Common myeloid progenitor, CD34-positive (primary cell): Measurements from ENCODE around the gene FHIT.
A peak's percentile ranks its signal among the peaks of the same experiment; 100 is the strongest.

Source experiments
- CTCF ChIA-PET: fragments of 350-600 bp; sonication (Branson Sonifier 250); formaldehyde crosslinking; loops from one replicate; lab custom pipeline; 2021; ENCODE audit warnings: antibody characterized with exemption; lab: Charles Lee
- POLR2A ChIA-PET: fragments of 350-600 bp; sonication (Branson Sonifier 250); formaldehyde crosslinking; loops from one replicate; lab custom pipeline; 2021; ENCODE audit warnings: antibody characterized with exemption; lab: Charles Lee
- DNase-seq, 3 donors: peaks; one replicate each; pipeline versions ENCODE4 v3.0.0 to v3.0.0-alpha.2; 2013
- H3K27ac ChIP-seq, 2 experiments: 1 replicate in 1 of 2; 2 replicates in 1 of 2; pipeline ENCODE4 v1.7.0; 2013; ENCODE audit warnings: inconsistent platforms in 2 of 2, low read length in 2 of 2, mild to moderate bottlenecking in 2 of 2, low read depth in 1 of 2, moderate library complexity in 1 of 2; ENCODE audit not compliant: severe bottlenecking in 2 of 2, insufficient read depth in 1 of 2, poor library complexity in 1 of 2
- H3K27me3 ChIP-seq, 5 experiments: replicated peaks in 2 of 5; 1 replicate in 3 of 5; 2 replicates in 2 of 5; pipeline versions ENCODE4 v1.6.1 to v1.7.0; 2013; ENCODE audit warnings: low read length in 4 of 5, mild to moderate bottlenecking in 2 of 5, moderate library complexity in 2 of 5, inconsistent platforms in 1 of 5; ENCODE audit not compliant: insufficient read depth in 5 of 5, control insufficient read depth in 4 of 5
- H3K36me3 ChIP-seq, 4 experiments: 1 replicate in 2 of 4; 2 replicates in 2 of 4; pipeline versions ENCODE4 v1.6.1 to v1.7.0; 2013; ENCODE audit warnings: low read length in 3 of 4, control low read depth in 1 of 4, mild to moderate bottlenecking in 1 of 4; ENCODE audit not compliant: control insufficient read depth in 4 of 4, insufficient read depth in 4 of 4
- H3K4me1 ChIP-seq, 4 experiments: 1 replicate in 3 of 4; 2 replicates in 1 of 4; pipeline versions ENCODE4 v1.6.1 to v1.7.1; 2013; ENCODE audit warnings: low read length in 3 of 4, mild to moderate bottlenecking in 3 of 4, control low read depth in 1 of 4, inconsistent platforms in 1 of 4, moderate library complexity in 1 of 4; ENCODE audit not compliant: control insufficient read depth in 4 of 4, insufficient read depth in 4 of 4; ENCODE audit errors: control extremely low read depth in 1 of 4
- H3K4me3 ChIP-seq, 7 experiments: 1 replicate in 4 of 7; 2 replicates in 3 of 7; pipeline versions ENCODE4 v1.5.1 to v1.7.0; 2013; ENCODE audit warnings: mild to moderate bottlenecking in 7 of 7, low read length in 6 of 7, moderate library complexity in 6 of 7, inconsistent platforms in 2 of 7, low read depth in 2 of 7, control low read depth in 1 of 7; ENCODE audit not compliant: insufficient read depth in 4 of 7, control insufficient read depth in 1 of 7; ENCODE audit errors: extremely low read depth in 1 of 7
- H3K9me3 ChIP-seq, 5 experiments: 1 replicate in 4 of 5; 2 replicates in 1 of 5; pipeline versions ENCODE4 v1.6.1 to v1.7.1; 2013; ENCODE audit warnings: low read length in 4 of 5, mild to moderate bottlenecking in 2 of 5, inconsistent platforms in 1 of 5, low read depth in 1 of 5, moderate library complexity in 1 of 5; ENCODE audit not compliant: control insufficient read depth in 4 of 5, insufficient read depth in 2 of 5; ENCODE audit errors: control extremely low read depth in 1 of 5
- WGBS: methylation state at CpG from one replicate; pipeline ENCODE4 v1.1.5; 2013; ENCODE audit not compliant: insufficient coverage; 5-methylcytosine and 5-hydroxymethylcytosine counted together

Gene FHIT

GRCh38 chr3:60000311-60001105, 1250.7 kb downstream of the FHIT start:
- H3K27ac ChIP-seq, result no peak overlapping the region
- CTCF ChIA-PET, result no interaction called here
- H3K36me3 ChIP-seq, result no peaks in the 10 kb centered on the region
- POLR2A ChIA-PET, result no interaction called here
- H3K27me3 ChIP-seq, result no peaks in the 10 kb centered on the region
- H3K4me3 ChIP-seq, result no peak overlapping the region
- DNase-seq, result no peak
- WGBS, result 100% methylated on average over 5 of the region's 6 CpGs
- no peaks in the 10 kb centered on the region for H3K9me3 ChIP-seq
- no peaks in the 10 kb centered on the region for H3K4me1 ChIP-seq

GRCh38 chr3:59998058-59998457, 1253.2 kb downstream of the FHIT start:
- no peak for DNase-seq
- no peak overlapping the region for H3K27ac ChIP-seq
- POLR2A ChIA-PET, result no interaction called here
- H3K27me3 ChIP-seq, result no peaks in the 10 kb centered on the region
- H3K36me3 ChIP-seq, result no peaks in the 10 kb centered on the region
- CTCF ChIA-PET, result no interaction called here
- no peaks in the 10 kb centered on the region for H3K4me1 ChIP-seq
- H3K4me3 ChIP-seq, result no peak overlapping the region
- H3K9me3 ChIP-seq, result no peaks in the 10 kb centered on the region
- WGBS, result 95% methylated on average over 6 of the region's 6 CpGs

- Histone ChIP-seq H3K4me1 (no peaks in the 10 kb centered on the region), H3K27ac (no peak overlapping the region), H3K9me3 (no peaks in the 10 kb centered on the region), H3K27me3 (no peaks in the 10 kb centered on the region), H3K36me3 (no peaks in the 10 kb centered on the region), H3K4me3 (no peak overlapping the region)
- WGBS, result no CpG with 5 or more reads among the region's 1 CpG
- POLR2A ChIA-PET, result no interaction called here
- CTCF ChIA-PET, result no interaction called here
- DNase-seq, result no peak
Observed at GRCh38 chr3:59997583-59997982, 1253.7 kb downstream of the FHIT start.

- WGBS, result 90% methylated on average over 2 of the region's 2 CpGs
- no peaks in the 10 kb centered on the region for H3K36me3 ChIP-seq
- H3K27ac ChIP-seq, result no peak overlapping the region
- H3K4me3 ChIP-seq, result no peak overlapping the region
- no peaks in the 10 kb centered on the region for H3K27me3 ChIP-seq
- H3K9me3 ChIP-seq, result no peaks in the 10 kb centered on the region
- CTCF ChIA-PET, result no interaction called here
- POLR2A ChIA-PET, result no interaction called here
- H3K4me1 ChIP-seq, result no peaks in the 10 kb centered on the region
- no peak for DNase-seq
Observed at GRCh38 chr3:59996056-59996455, 1255.2 kb downstream of the FHIT start.

GRCh38 chr3:59995563-59995962, 1255.7 kb downstream of the FHIT start:
- CTCF ChIA-PET, result no interaction called here
- no peak for DNase-seq
- Histone ChIP-seq H3K4me1 (no peaks in the 10 kb centered on the region), H3K9me3 (no peaks in the 10 kb centered on the region), H3K4me3 (no peak overlapping the region), H3K27ac (no peak overlapping the region), H3K27me3 (no peaks in the 10 kb centered on the region), H3K36me3 (no peaks in the 10 kb centered on the region)
- POLR2A ChIA-PET, result no interaction called here
- 91% methylated on average over 3 of the region's 4 CpGs for WGBS

- no peak for DNase-seq
- ChIA-PET CTCF (no interaction called here), POLR2A (no interaction called here)
- 91% methylated on average over 6 of the region's 6 CpGs for WGBS
- no peaks in the 10 kb centered on the region for H3K27me3 ChIP-seq
- no peaks in the 10 kb centered on the region for H3K9me3 ChIP-seq
- H3K4me3 ChIP-seq, result no peak overlapping the region
- H3K27ac ChIP-seq, result no peak overlapping the region
- no peaks in the 10 kb centered on the region for H3K4me1 ChIP-seq
- no peaks in the 10 kb centered on the region for H3K36me3 ChIP-seq
Observed at GRCh38 chr3:59994732-59995304, 1256.4 kb downstream of the FHIT start.

- no peaks in the 10 kb centered on the region for H3K36me3 ChIP-seq
- POLR2A ChIA-PET, result no interaction called here
- WGBS, result 95% methylated on average over 3 of the region's 4 CpGs
- no peak overlapping the region for H3K4me3 ChIP-seq
- H3K9me3 ChIP-seq, result no peaks in the 10 kb centered on the region
- peaks cover 0 to 10% (median 3%) of the 10 kb centered on the region in 4 experiments for H3K4me1 ChIP-seq
- H3K27ac ChIP-seq, result no peak overlapping the region
- CTCF ChIA-PET, result no interaction called here
- peak in 2 of 3 donors; percentile 8 to 25 for DNase-seq
- no peaks in the 10 kb centered on the region for H3K27me3 ChIP-seq
Observed at GRCh38 chr3:59992578-59992977, 1258.7 kb downstream of the FHIT start.
